Uterus (tissue), 4 donors: ENCODE measurements around the gene SIN3A. TPM values are rescaled to one million over a fixed set of nuclear protein-coding genes. Genes with fewer than 3 reads are reported as not detected.
A peak's percentile ranks its signal among the peaks of the same experiment; 100 is the strongest.
"Not testable (repeated sequence)": the region's sequence is repeated elsewhere in the genome, so short reads cannot be mapped to it uniquely, and the experiment has no call there.

ENCODE experiments used
- DNase-seq, 2 donors: peaks; one replicate each; pipeline ENCODE4 v3.0.0-alpha.2; 2019 to 2020
- H3K27ac ChIP-seq, 2 donors: fragments of 200-600 bp; sonication (generic); 1 replicate in 1 of 2; 2 replicates in 1 of 2; pipeline ENCODE4 v1.5.1; 2016 to 2018
- H3K27me3 ChIP-seq, 2 donors: fragments of 200-600 bp; sonication (generic); one replicate each; pipeline ENCODE4 v1.5.1; 2018 to 2019; ENCODE audit warnings: control low read depth in 1 of 2
- H3K36me3 ChIP-seq, 2 donors: fragments of 200-600 bp; sonication (generic); one replicate each; pipeline ENCODE4 v1.5.1; 2019; ENCODE audit warnings: control low read depth in 1 of 2
- H3K4me1 ChIP-seq, 2 donors: fragments of 200-600 bp; sonication (generic); one replicate each; pipeline ENCODE4 v1.5.1; 2018 to 2019; ENCODE audit warnings: control low read depth in 1 of 2
- H3K4me3 ChIP-seq, 2 donors: fragments of 200-600 bp; sonication (generic); 1 replicate in 1 of 2; 2 replicates in 1 of 2; pipeline ENCODE4 v1.5.1; 2018 to 2019; ENCODE audit warnings: mild to moderate bottlenecking in 1 of 2
- H3K9me3 ChIP-seq, 2 donors: fragments of 200-600 bp; sonication (generic); one replicate each; pipeline ENCODE4 v1.5.1; 2019; ENCODE audit warnings: control low read depth in 1 of 2
- CTCF ChIP-seq, 4 experiments: fragments of 200-600 bp in 2 of 4; fragments of 450-650 bp in 2 of 4; sonication (generic) in 2 of 4; IDR thresholded peaks; one replicate each; pipeline ENCODE4 v1.5.1; 2016 to 2019; ENCODE audit warnings: antibody characterized with exemption in 4 of 4, mild to moderate bottlenecking in 2 of 4, moderate library complexity in 1 of 4
- POLR2A ChIP-seq, 2 donors: fragments of 450-650 bp; IDR thresholded peaks; one replicate each; pipeline ENCODE4 v1.6.1; 2016; ENCODE audit warnings: antibody characterized with exemption in 2 of 2, mild to moderate bottlenecking in 1 of 2, moderate library complexity in 1 of 2
- intact Hi-C: fragments of 100-400 bp; cut with DNase I; formaldehyde crosslinking; loops from one replicate; pipeline ENCODE4 v1.15.1; 2023; ENCODE audit warnings: low total_unique reads
- total RNA-seq, 4 donors: library from RNA; depleted of rRNA in 3 of 4; stranded (reverse); fragments of >200 nt in 3 of 4; gene quantifications; one replicate each; pipeline versions ENCODE4 v1.1.0 to v1.2.4, GENCODE V29; 2014 to 2023
- donor health status: DM: yes; HTN: yes; CAD: no.

SIN3A gene
- total RNA-seq, 4 donors from 2014 or later: 20.3 to 116 (median 55.2) TPM

- no peak overlapping the region for H3K27ac ChIP-seq
- H3K27me3 ChIP-seq: no peaks in the 10 kb centered on the region
- TF ChIP-seq CTCF (IDR thresholded peaks at IDR 0.05) (no peak), POLR2A (IDR thresholded peaks at IDR 0.05) (no peak)
- H3K4me1 ChIP-seq: no peaks in the 10 kb centered on the region
- intact Hi-C loops: no loop called here
- DNase-seq: no peak
- H3K36me3 ChIP-seq: no peaks in the 10 kb centered on the region
- H3K4me3 ChIP-seq: no peak overlapping the region
- H3K9me3 ChIP-seq: no peaks in the 10 kb centered on the region
Measured at GRCh38 chr15:75338661-75339240, 112.7 kb downstream of the SIN3A start.

- Histone ChIP-seq H3K4me3 (peak within 1 kb of the TSS; percentile 56 to 60), H3K9me3 (no peaks in the 10 kb centered on the region), H3K36me3 (no peaks in the 10 kb centered on the region), H3K27ac (peak within 1 kb of the TSS; percentile 54 to 75), H3K4me1 (no peaks in the 10 kb centered on the region), H3K27me3 (no peaks in the 10 kb centered on the region)
- DNase-seq: peak; percentile 95 to 98
- intact Hi-C loops: no loop called here
- peak in 1 of 2 donors; percentile 27 for TF ChIP-seq POLR2A (IDR thresholded peaks at IDR 0.05)
- TF ChIP-seq CTCF (IDR thresholded peaks at IDR 0.05): peak in 2 of 4 experiments; percentile 8 to 20
Measured at GRCh38 chr15:75335705-75336355, 115.7 kb downstream of the SIN3A start, which contains the start of gene COMMD4. Gene COMMD4 (plus strand): TSS chr15:75336063. CDS start chr15:75336090, 27 bp downstream.

DNA sequence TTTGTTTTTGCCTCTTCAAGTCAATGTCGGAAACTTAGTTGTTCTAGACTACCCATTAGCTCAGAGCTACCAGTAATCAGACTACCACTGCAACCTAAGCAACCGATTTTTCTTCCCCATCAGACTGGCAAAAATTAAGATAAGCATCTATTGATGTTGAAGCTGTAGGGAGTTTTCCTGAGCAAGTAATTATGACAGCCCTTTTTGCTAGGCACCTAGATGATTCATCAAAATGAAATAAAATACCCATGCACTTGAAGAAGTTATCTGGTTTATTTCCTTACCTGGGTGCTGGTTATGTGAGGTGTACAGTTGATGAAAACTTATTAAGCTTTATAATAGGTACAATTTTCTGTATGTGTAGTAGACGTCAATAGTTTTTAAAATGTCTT lies 116.2 kb downstream of the SIN3A start:
- DNase-seq: no peak
- Histone ChIP-seq H3K4me3 (peak overlapping the region; percentile 56 to 60), H3K4me1 (no peaks in the 10 kb centered on the region), H3K36me3 (no peaks in the 10 kb centered on the region), H3K9me3 (no peaks in the 10 kb centered on the region), H3K27me3 (no peaks in the 10 kb centered on the region), H3K27ac (peak overlapping the region; percentile 54 to 75)
- no peak for TF ChIP-seq POLR2A (IDR thresholded peaks at IDR 0.05)
- intact Hi-C loops: no loop called here

- H3K27ac ChIP-seq, H3K4me3 ChIP-seq, H3K4me1 ChIP-seq, intact Hi-C loops, H3K9me3 ChIP-seq, DNase-seq, H3K36me3 ChIP-seq, H3K27me3 ChIP-seq: not testable (repeated sequence)
Measured at GRCh38 chr15:75333654-75334419, 117.7 kb downstream of the SIN3A start.

DNA sequence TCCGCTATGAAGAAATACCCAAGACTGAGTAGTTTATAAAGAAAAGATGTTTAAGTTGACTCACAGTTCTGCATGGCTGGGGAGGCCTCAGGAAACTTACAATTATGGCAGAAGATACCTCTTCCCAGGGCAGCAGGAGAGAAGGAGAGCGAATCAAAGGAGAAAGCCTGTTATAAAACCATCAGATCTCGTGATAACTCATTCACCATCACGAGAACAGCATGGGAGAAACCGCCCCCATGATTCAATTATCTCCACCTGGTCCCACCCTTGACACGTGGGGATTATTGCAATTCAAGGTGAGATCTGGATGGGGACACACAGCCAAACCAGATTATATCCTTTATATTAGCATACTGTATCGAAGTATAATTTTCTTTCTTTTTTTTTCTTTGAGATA lies 119.4 kb downstream of the SIN3A start:
- H3K9me3 ChIP-seq, intact Hi-C loops, DNase-seq, H3K36me3 ChIP-seq, H3K4me1 ChIP-seq, H3K27me3 ChIP-seq, H3K4me3 ChIP-seq, H3K27ac ChIP-seq: not testable (repeated sequence)

DNA sequence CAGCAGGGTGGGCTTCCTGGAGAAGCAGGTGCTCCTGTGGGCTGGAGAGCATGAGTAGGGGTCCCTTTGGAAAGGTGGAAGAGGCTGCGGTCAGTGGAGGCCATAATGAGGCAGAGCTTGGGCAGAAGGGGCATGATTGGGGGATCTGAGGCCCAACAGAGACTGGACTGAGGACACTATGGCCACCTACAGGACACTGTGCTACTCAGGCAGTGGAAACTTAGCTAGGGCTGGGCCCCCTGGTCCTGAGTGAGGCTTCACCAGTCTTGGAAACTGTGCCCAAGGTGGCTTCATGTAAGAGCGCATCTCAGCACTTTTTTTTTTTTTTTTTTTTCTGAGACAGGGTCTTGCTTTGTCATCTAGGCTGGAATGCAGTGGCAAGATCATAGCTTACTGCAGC lies 121.9 kb downstream of the SIN3A start:
- no peak overlapping the region for H3K27ac ChIP-seq
- no peaks in the 10 kb centered on the region for H3K27me3 ChIP-seq
- TF ChIP-seq POLR2A (IDR thresholded peaks at IDR 0.05): no peak
- TF ChIP-seq CTCF (IDR thresholded peaks at IDR 0.05): no peak
- DNase-seq: no peak
- no peaks in the 10 kb centered on the region for H3K9me3 ChIP-seq
- H3K4me1 ChIP-seq: no peaks in the 10 kb centered on the region
- no peak overlapping the region for H3K4me3 ChIP-seq
- intact Hi-C loops: no loop called here
- H3K36me3 ChIP-seq: no peaks in the 10 kb centered on the region
